ENCODE data around the gene CDC42EP3. TPM values are rescaled to one million over a fixed set of nuclear protein-coding genes. Genes with fewer than 3 reads are reported as not detected.
A peak's percentile ranks its signal among the peaks of the same experiment; 100 is the strongest.

CDC42EP3 gene
- 44.1 TPM for total RNA-seq (ENCODE audit: insufficient read depth, low replicate concordance)

- DNase-seq (ENCODE audit: low spot score) = peak; percentile 34
Measured at GRCh38 chr2:37671009-37671815, at the start of gene CDC42EP3. TSS of gene CDC42EP3 (minus strand) at chr2:37671642. CDS start at chr2:37646587, 25,055 bp downstream.

DNA sequence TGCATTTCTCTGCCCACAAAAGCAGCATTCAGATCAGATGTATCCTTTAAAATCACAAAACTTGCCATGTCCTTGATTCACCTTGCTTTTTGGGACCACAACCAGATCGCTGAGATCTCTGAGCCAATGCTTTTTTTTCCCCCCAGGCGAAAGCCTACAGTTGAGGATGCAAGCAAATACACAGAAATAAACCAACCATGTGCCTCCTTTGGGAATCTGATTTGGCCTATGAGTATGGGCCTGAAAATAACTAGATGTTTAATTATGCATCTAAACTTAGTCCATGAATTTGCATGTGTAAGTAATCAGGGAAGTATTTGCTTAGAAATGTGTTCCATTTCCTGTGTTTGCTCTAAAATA lies 49.7 kb upstream of the CDC42EP3 start:
- no peak for DNase-seq (ENCODE audit: low spot score)

GRCh38 chr2:37720533-37721200 lies 49.2 kb upstream of the CDC42EP3 start:
- no peak for DNase-seq (ENCODE audit: low spot score)

DNA sequence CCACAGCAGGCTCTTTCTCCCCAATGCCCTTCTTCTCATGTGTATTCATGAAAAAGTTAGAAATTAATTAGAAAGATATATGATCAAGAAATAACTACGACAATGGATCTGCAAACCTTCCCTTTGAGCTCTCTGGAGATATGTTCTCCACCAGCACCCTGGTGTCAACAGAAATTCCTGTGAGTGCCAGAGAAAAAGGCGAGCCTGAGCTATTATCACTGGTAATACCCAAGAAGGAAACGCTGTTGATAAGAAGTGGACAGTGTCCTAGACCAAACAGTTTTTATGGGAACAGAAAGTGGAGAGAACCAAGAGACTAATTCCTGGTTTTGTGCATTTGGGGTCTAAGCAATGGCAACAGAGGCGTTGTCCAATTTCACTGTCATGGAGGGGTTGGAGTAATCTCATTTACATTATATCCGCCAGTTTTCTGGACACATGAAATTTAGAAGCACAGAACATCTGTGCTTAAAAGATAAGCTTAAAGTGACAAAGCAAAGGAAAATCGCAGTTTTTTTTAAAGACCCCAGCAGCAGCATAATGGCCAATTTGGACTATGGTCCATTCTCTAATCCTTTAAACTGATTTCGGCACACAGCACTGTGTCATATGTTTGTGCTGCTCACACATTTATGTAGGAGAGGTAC lies 47.2 kb upstream of the CDC42EP3 start:
- DNase-seq (ENCODE audit: low spot score) = no peak

GRCh38 chr2:37713258-37713700 lies 41.8 kb upstream of the CDC42EP3 start:
- no peak for DNase-seq (ENCODE audit: low spot score)

GRCh38 chr2:37711831-37712230 lies 40.4 kb upstream of the CDC42EP3 start:
- no peak for DNase-seq (ENCODE audit: low spot score)

- peak; percentile 36 for DNase-seq (ENCODE audit: low spot score)
Measured at GRCh38 chr2:37711308-37711731, 39.9 kb upstream of the CDC42EP3 start.

GRCh38 chr2:37709111-37709510 lies 37.7 kb upstream of the CDC42EP3 start:
- peak; percentile 59 for DNase-seq (ENCODE audit: low spot score)

DNA sequence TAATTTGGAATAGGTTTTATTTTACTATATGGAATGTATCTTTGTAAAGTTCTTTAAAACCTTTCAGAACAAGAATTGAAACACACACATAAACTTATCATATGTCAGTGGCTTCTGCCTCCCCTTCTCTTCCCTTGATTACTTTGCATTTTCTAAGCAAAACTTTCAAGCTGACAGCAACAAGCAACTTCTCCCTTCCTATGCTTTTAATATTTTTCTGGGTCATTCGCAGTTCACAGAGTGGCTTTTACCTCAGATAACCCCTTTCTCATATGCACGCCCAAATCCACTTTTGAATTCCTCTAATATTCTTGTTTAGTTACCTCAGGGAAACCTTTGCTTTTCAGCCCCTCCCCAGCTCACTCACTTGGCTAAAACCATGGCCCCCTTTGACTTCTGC lies 36.7 kb upstream of the CDC42EP3 start:
- no peak for DNase-seq (ENCODE audit: low spot score)

DNA sequence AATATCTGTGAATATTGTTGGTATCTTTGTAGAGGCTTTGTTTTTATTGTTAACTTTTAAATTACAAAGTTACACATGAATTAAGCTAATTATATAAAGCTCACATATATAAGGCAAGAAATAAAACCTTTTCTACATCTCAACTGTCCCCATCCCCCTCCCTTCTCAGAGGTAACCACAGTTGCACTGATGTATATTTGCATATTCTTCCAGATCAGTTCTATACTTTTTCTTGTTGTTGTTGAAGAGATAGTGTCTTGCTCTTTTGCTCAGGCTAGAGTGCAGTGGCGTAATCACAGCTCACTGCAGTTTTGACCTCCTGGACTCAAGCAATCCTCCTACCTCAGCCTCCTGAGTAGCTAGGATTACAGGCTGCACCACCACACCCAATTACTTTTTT lies 36.0 kb upstream of the CDC42EP3 start:
- no peak for DNase-seq (ENCODE audit: low spot score)

DNA sequence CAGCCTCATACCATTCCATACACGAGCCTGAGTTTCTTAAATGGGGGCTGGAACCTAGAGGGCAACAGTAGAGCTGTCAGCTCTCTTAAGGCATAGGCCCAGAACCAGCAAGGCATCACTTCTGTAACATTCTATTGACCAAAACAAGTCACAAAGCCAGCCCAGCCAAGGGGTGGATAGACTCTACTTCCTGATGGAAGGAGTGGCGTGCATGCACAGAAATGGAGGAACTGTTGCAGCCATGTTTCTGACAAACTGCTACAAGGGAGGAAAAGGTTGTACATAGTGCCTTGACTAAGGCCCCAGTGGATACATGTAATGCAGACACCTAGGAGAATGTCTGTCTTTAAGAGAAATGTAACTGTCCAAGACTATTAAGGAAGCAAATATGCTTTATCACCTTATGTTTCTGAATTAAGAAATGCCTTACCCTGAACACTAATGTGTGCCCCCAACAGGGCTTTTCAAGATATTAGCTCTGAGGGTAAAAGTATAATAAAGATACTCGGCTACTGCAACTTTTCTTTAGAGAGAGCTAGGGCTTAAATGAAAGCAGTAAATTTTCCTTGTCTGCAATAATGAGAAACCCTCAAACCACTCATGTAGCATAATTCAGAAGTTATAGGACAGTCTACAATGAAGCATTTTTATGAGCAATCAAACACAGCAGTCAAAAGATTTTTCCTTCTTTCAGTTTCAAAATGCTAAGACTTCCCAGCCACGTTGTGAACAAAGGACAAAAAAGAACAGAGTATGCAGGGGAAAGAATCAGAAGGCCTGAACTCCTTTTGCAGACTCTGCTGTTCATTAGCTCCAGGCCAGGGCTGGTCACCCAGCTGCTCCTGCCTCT lies 35.1 kb upstream of the CDC42EP3 start:
- DNase-seq (ENCODE audit: low spot score) = peak; percentile 27

GRCh38 chr2:37705191-37705590 lies 33.7 kb upstream of the CDC42EP3 start:
- DNase-seq (ENCODE audit: low spot score) = no peak

- DNase-seq (ENCODE audit: low spot score) = peak; percentile 12
Measured at GRCh38 chr2:37698931-37699481, 27.6 kb upstream of the CDC42EP3 start.

- no peak for DNase-seq (ENCODE audit: low spot score)
Measured at GRCh38 chr2:37695336-37695735, 23.9 kb upstream of the CDC42EP3 start.

DNA sequence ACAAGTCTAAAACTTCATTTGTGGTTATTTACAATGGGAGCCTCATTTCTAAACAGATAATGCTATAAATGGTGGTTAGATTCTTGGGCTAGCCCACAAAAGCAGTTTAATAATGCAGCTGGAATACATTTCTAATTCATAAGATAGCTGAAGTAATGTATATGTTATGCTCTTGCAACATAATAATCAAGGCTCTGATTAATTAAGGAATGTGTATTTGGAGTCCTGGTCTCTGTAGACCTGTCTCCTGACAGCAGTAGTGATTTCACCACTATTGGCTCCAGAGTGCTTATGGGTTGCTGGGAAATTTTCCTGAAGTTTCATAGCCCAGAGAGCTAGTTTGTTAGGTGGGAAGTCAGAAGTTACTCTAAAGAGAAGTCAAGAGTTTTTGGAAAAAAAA lies 21.3 kb upstream of the CDC42EP3 start:
- no peak for DNase-seq (ENCODE audit: low spot score)

DNA sequence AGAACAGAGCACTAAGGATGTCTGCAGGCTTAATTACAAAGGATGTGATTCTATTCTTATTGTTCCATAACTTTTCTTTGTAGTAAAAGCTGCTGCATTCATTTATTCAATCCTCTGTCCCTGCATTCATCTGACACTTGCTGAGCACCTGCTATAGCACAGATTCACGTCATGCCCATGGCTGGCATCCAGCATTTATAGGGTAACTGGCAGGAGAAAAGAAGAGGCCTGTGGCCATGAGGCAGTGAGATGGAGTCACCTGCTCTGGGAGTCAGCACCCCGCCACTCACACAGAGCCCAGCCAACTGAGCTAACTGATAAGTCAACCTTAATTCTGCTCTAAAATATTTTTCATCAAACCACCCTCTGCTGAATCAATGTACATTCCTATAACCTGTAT lies 18.3 kb upstream of the CDC42EP3 start:
- no peak for DNase-seq (ENCODE audit: low spot score)

GRCh38 chr2:37688771-37689468 lies 17.5 kb upstream of the CDC42EP3 start:
- peak; percentile 65 for DNase-seq (ENCODE audit: low spot score)

DNA sequence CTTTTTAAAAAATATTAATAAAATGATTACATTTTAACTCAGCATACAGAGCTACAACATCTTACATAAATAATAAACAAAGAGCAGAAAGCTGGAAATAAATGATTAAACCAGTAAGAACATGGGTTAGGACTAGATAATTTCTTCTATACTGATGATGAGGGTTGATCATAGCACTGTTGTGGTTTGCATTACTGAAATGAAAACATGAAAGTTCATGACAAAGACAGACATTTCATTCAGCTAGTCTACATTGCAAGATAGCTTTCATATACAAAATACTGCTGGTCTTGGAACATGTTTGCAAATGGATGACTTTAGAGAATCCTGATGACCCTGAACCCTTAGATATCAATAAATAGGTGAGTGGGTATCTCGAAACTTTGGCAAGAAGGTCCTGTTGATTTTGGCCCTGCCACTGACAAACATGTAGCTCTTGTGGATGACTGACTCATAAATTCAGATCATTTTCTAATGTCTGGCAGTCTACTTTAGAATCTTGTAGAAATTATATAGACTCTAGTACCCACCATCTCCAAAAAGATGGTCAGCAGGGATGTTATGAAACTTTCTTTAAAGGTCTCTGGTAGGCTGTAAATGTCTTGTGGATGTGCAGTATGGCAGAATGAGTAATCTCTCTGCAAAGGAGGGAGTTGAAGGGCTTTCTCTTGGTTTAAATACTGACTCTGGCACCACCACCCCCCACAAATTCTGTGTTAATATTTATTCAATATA lies 15.5 kb upstream of the CDC42EP3 start:
- no peak for DNase-seq (ENCODE audit: low spot score)

DNA sequence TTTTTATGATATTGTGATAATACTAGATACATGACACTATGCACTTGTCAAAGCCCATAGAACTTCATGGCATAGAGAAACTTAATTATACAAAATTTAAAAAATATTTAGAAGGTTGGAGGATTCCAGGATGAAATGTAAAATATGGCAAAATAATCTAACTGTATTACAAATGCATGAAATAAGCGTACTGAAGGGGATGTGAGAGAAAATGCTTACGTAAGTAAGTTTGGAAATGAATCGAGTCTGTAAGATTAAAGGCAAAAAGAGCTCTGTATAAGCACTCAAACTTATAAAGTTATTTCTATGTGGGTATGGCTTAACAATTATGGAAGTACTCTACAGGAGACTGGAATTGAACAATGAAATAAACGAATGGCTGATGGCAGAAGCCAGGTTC lies 13.4 kb upstream of the CDC42EP3 start:
- no peak for DNase-seq (ENCODE audit: low spot score)

All from umbilical cord (tissue), 2 donors.